GM23248 (cell line): ENCODE measurements around the gene GRAMD1A. TPM values are rescaled to one million over a fixed set of nuclear protein-coding genes. Genes with fewer than 3 reads are reported as not detected.

ENCODE experiments used
- DNase-seq: peaks from one replicate; pipeline ENCODE4 v3.0.0-alpha.2; 2015
- H2AFZ ChIP-seq: fragments of 200-600 bp; sonication (generic); 2 replicates; pipeline ENCODE4 v1.6.1; 2016; ENCODE audit warnings: antibody characterized with exemption
- H3F3A ChIP-seq: fragments of 200-600 bp; sonication (generic); 2 replicates; pipeline ENCODE4 v1.6.1; 2016; ENCODE audit warnings: mild to moderate bottlenecking, antibody characterized with exemption, mixed run types; ENCODE audit not compliant: insufficient read depth
- H3K27ac ChIP-seq: fragments of 200-600 bp; sonication (generic); 2 replicates; pipeline ENCODE4 v1.5.1; 2016; ENCODE audit warnings: mild to moderate bottlenecking
- H3K27me3 ChIP-seq: fragments of 200-600 bp; sonication (generic); replicated peaks from 2 replicates; pipeline ENCODE4 v1.6.1; 2016; ENCODE audit warnings: mild to moderate bottlenecking; ENCODE audit not compliant: insufficient read depth
- H3K36me3 ChIP-seq: fragments of 200-600 bp; sonication (generic); 2 replicates; pipeline ENCODE4 v1.6.1; 2016; ENCODE audit warnings: low read depth, mild to moderate bottlenecking
- H3K4me1 ChIP-seq: fragments of 200-600 bp; sonication (generic); 2 replicates; pipeline ENCODE4 v1.6.1; 2016; ENCODE audit warnings: mild to moderate bottlenecking; ENCODE audit not compliant: insufficient read depth
- H3K4me2 ChIP-seq: fragments of 200-600 bp; sonication (generic); one replicate; pipeline ENCODE4 v1.6.1; 2016; ENCODE audit warnings: mild to moderate bottlenecking; ENCODE audit not compliant: unreplicated experiment
- H3K4me3 ChIP-seq: fragments of 200-600 bp; sonication (generic); 2 replicates; pipeline ENCODE4 v1.5.1; 2016; ENCODE audit warnings: mild to moderate bottlenecking
- H3K79me2 ChIP-seq: fragments of 200-600 bp; sonication (generic); 2 replicates; pipeline ENCODE4 v1.6.1; 2016; ENCODE audit warnings: mild to moderate bottlenecking; ENCODE audit not compliant: insufficient read depth
- H3K9ac ChIP-seq: fragments of 200-600 bp; sonication (generic); 2 replicates; pipeline ENCODE4 v1.6.1; 2016; ENCODE audit warnings: mild to moderate bottlenecking
- H3K9me2 ChIP-seq: fragments of 200-600 bp; sonication (generic); 2 replicates; pipeline ENCODE4 v1.6.1; 2016; ENCODE audit warnings: mixed run types, mild to moderate bottlenecking, moderate library complexity; ENCODE audit not compliant: insufficient read depth
- H3K9me3 ChIP-seq: fragments of 200-600 bp; sonication (generic); one replicate; pipeline ENCODE4 v1.6.1; 2017; ENCODE audit warnings: low read depth
- H4K20me1 ChIP-seq: fragments of 200-600 bp; sonication (generic); 2 replicates; pipeline ENCODE4 v1.6.0; 2016; ENCODE audit not compliant: insufficient read depth
- EZH2 ChIP-seq: fragments of 200-600 bp; sonication (generic); IDR thresholded peaks from 2 replicates; pipeline ENCODE4 v1.6.1; 2018; ENCODE audit warnings: antibody characterized with exemption, mild to moderate bottlenecking; ENCODE audit not compliant: insufficient read depth, poor library complexity, severe bottlenecking
- EZH2phosphoT487 ChIP-seq: fragments of 200-600 bp; sonication (generic); IDR thresholded peaks from 2 replicates; pipeline ENCODE4 v1.6.1; 2018; ENCODE audit warnings: antibody characterized with exemption, moderate library complexity, mild to moderate bottlenecking, low read depth; ENCODE audit not compliant: insufficient read depth
- WGBS, 2 experiments: methylation state at CpG; one replicate each; pipeline ENCODE4 v1.1.6; 2015 to 2017; ENCODE audit warnings: low lambda C conversion rate in 2 of 2, low coverage in 1 of 2; ENCODE audit errors: missing lambda C conversion rate in 2 of 2; 5-methylcytosine and 5-hydroxymethylcytosine counted together
- in situ Hi-C: fragments of 300-500 bp; cut with MboI; formaldehyde crosslinking; loops from 2 replicates; pipeline ENCODE4 v1.15.0; 2020
- polyA plus RNA-seq: library from polyadenylated mRNA; unstranded; fragments of >200 nt; fragmentation: Nextera tagmentation; extraction: Ambion mirVana; gene quantifications from 2 replicates; pipeline ENCODE4 v1.2.1, GENCODE V29; 2016
- total RNA-seq: library from RNA; depleted of rRNA; stranded (reverse); fragments of >200 nt; shearing (Covaris generic); gene quantifications from 2 replicates; pipeline ENCODE4 v1.2.3, GENCODE V29; 2014

The GRAMD1A gene
- total and polyA plus RNA-seq, 2 experiments from 2014 or later = 17.3 to 33.8 TPM

DNA sequence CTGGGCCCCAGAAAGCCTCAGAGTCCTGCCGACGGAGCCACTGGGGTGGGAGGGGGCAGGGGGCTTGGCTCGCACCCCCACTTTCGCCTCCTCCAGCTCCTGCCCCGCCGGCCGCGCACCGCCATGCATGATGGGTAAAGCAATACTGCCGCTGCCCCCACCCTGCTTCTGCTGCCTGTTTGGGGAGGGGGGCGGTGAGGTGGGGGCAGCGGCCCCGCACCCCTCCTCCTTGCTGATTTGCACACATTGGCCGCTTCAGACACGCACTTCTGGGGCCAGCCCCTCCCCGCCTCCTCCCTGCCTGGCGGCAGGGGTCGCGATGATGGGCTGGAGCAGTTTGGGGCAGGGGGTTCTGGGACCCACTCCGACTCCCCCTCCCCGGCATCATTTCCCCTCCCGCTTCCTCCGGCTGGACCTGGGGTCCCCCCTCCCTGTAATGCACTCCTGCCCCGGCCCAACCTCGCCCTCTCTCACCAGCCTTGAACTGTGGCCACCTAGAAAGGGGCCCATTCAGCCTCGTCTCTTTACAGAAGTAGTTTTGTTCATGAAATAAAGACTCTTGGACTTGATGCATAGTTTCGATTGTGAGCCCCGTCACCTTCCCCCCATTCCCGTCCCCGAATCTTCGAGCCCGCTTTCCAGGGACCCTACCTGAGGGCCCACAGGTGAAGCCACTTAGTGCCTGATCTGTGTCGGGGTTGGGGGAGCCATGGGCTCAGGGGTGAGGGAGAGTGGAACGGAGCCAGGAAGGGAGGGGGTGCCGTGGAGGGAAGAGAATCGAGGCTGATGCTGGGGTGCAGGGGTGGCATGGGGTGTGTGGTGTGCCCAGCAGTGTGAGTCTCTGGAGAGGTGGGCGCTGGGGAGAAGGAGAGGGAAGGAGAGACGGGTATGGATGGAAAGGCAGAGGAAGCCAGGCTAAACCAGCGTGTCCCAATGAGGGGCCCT lies 40.0 kb downstream of the GRAMD1A start:
- Histone ChIP-seq H3K9me2 (no peaks in the 10 kb centered on the region), H3K9me3 (no peaks in the 10 kb centered on the region), H2AFZ (no peak overlapping the region), H3K9ac (no peak overlapping the region), H3K4me3 (no peak overlapping the region), H3K4me2 (no peak overlapping the region), H3K4me1 (no peaks in the 10 kb centered on the region), H3F3A (no peaks in the 10 kb centered on the region), H3K79me2 (no peaks in the 10 kb centered on the region), H4K20me1 (no peaks in the 10 kb centered on the region), H3K36me3 (no peaks in the 10 kb centered on the region), H3K27me3 (no peaks in the 10 kb centered on the region), H3K27ac (no peak overlapping the region)
- in situ Hi-C loops = no loop called here
- TF ChIP-seq EZH2phosphoT487 = no peak
- no peak for TF ChIP-seq EZH2
- WGBS, 2 experiments = 62 to 67% methylated on average over 20 to 39 of the region's 39 CpGs
- no peak for DNase-seq

DNA sequence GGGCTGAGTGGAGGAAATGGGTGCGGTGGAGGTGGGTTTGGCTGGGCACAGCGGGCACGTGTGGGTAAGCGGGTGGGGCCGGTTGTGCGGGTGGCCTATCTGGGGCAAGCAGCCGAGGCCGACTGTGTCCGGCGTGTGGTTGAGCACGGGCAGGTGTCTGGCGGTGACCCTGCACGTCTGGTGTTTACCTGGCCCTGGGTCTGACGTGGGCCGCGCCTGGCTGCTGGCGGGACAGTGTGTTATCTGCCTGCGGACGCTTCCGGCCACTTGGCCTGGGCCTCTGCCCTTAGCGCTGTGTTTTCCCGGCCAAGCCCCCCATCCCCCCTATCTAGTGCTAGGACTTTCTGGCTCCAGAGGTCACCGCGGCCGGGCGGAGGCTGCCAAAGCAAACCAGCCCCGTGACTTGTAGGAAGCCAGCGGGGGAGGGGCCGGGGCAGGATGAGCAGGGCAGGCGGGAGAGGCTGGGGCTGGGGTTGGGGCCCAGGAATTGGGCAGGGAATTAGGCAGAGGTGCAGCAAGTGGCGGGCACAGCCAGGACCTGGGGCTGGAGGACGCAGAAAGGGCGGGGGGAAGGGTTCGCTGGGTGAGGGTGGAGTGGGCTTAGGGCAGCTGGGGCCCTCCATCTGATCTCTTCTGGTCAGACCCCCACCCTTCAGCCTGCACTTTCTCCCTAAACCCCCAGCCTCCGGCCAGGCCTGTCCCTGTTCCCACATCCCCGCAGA lies 40.9 kb downstream of the GRAMD1A start:
- H3K9me2 ChIP-seq = no peaks in the 10 kb centered on the region
- no peak overlapping the region for H3K4me3 ChIP-seq
- H3F3A ChIP-seq = no peaks in the 10 kb centered on the region
- H3K27ac ChIP-seq = no peak overlapping the region
- no peaks in the 10 kb centered on the region for H4K20me1 ChIP-seq
- DNase-seq = no peak
- H3K9ac ChIP-seq = no peak overlapping the region
- in situ Hi-C loops = no loop called here
- 54 to 57% methylated on average over 11 to 36 of the region's 36 CpGs for WGBS, 2 experiments
- no peak overlapping the region for H2AFZ ChIP-seq
- H3K4me2 ChIP-seq = no peak overlapping the region
- TF ChIP-seq EZH2phosphoT487 (no peak), EZH2 (no peak)
- no peaks in the 10 kb centered on the region for H3K36me3 ChIP-seq
- no peaks in the 10 kb centered on the region for H3K79me2 ChIP-seq
- H3K27me3 ChIP-seq = no peaks in the 10 kb centered on the region
- H3K4me1 ChIP-seq = no peaks in the 10 kb centered on the region
- H3K9me3 ChIP-seq = no peaks in the 10 kb centered on the region

DNA sequence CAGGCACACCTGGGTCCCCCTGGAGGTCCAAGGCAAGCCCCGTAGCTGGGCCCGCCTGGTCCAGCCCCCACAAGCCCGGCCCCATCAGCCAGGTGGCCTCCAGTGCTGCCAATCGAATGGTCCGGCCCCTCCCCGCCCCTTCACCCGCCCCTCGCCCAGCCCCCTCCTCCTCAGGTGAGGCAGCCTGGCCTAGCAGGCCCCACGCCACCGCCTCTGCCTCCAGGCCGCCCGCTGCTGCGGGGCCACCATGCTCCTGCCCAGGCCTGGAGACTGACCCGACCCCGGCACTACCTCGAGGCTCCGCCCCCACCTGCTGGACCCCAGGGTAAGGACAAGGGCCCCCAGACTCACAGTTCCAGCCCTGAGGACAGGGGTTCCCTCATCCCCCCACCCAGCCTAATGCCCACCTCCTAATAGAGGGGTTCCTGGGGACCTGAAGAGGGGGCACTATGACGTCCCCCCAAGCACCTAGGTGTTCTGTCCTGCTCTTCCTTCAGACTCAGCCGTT lies 41.5 kb downstream of the GRAMD1A start, which contains the start of gene HPN:
HPN (plus strand) TSS at position 174 of the 508 bp plus-strand sequence. CDS start 786 bp downstream, outside the sequence.
- Histone ChIP-seq H3K79me2 (no peaks in the 10 kb centered on the region), H2AFZ (no peak within 1 kb of the TSS), H3K27ac (no peak within 1 kb of the TSS), H3F3A (no peaks in the 10 kb centered on the region), H3K9me3 (no peaks in the 10 kb centered on the region), H3K27me3 (no peaks in the 10 kb centered on the region), H3K9me2 (no peaks in the 10 kb centered on the region), H3K36me3 (no peaks in the 10 kb centered on the region), H3K4me1 (no peaks in the 10 kb centered on the region), H4K20me1 (no peaks in the 10 kb centered on the region), H3K9ac (no peak within 1 kb of the TSS), H3K4me3 (no peak within 1 kb of the TSS), H3K4me2 (no peak within 1 kb of the TSS)
- TF ChIP-seq EZH2phosphoT487 = no peak
- TF ChIP-seq EZH2 = no peak
- DNase-seq = no peak
- in situ Hi-C loops = no loop called here
- WGBS, 2 experiments = 57 to 62% methylated on average over 13 to 19 of the region's 19 CpGs

DNA sequence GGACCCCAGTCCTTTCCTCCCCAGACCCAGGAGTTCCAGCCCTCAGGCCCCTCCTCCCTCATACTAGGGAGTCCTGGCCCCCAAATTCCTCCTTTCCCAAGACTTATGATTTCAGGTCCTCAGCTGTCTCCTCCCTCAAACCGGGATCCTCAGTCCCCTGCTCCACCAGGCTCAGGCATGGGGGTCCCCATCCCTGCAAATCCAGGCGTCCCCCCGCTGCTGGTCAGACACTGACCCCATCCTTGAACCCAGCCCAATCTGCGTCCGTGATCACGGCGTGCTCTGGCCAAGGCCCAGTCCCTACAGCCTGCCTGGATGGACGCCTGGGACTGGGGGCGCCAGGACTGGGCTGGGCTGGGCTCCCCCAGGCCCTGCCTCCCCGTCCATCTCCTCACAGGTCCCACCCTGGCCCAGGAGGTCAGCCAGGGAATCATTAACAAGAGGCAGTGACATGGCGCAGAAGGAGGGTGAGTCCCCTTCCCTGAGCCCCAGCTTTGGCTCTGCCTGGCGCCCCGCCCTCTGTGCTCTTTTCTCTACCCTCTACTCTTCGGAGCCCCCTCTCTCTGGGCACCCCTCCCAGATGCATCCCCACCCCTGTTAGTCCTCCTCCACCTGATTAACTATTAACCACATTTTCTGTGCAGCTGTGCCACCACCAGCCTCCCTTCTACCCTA lies 42.1 kb downstream of the GRAMD1A start:
- no peak for DNase-seq
- WGBS, 2 experiments = 64 to 66% methylated on average over 14 of the region's 14 CpGs
- no peaks in the 10 kb centered on the region for H3K9me2 ChIP-seq
- no peaks in the 10 kb centered on the region for H3K36me3 ChIP-seq
- in situ Hi-C loops = no loop called here
- no peak overlapping the region for H3K4me2 ChIP-seq
- no peak overlapping the region for H3K9ac ChIP-seq
- H3F3A ChIP-seq = no peaks in the 10 kb centered on the region
- no peaks in the 10 kb centered on the region for H3K4me1 ChIP-seq
- no peak overlapping the region for H3K27ac ChIP-seq
- no peak overlapping the region for H2AFZ ChIP-seq
- no peaks in the 10 kb centered on the region for H3K79me2 ChIP-seq
- H3K27me3 ChIP-seq = no peaks in the 10 kb centered on the region
- no peaks in the 10 kb centered on the region for H3K9me3 ChIP-seq
- H3K4me3 ChIP-seq = no peak overlapping the region
- no peaks in the 10 kb centered on the region for H4K20me1 ChIP-seq
- TF ChIP-seq EZH2phosphoT487 (no peak), EZH2 (no peak)
